IMR-90 (cell line): ENCODE results near the gene C14orf180. TPM values are rescaled to one million over a fixed set of nuclear protein-coding genes. Genes with fewer than 3 reads are reported as not detected.

ENCODE experiments used
- ATAC-seq: fragments of 200-7000 bp; cut with Tn5 transposase; 2 replicates; pipeline ENCODE4 v1.9.1; 2020; ENCODE audit warnings: low read depth, mild to moderate bottlenecking, moderate library complexity
- BruUV-seq: library from RNA; stranded (reverse); fragments of 400-500 nt; replicated peaks from 2 replicates; lab custom pipeline; 2021; lab: Mats Ljungman, UMichigan
- CTCF ChIA-PET: fragments of 300-600 bp; formaldehyde crosslinking; extraction: SDS; loops from one replicate; lab custom pipeline; 2021; ENCODE audit warnings: antibody characterized with exemption; lab: Yijun Ruan, JAX
- POLR2A ChIA-PET: fragments of 300-600 bp; sonication (Branson Sonifier 250); formaldehyde crosslinking; loops from one replicate; lab custom pipeline; 2022; ENCODE audit warnings: antibody characterized with exemption; ENCODE audit not compliant: unreplicated experiment; lab: Charles Lee
- DNase-seq: peaks from one replicate; pipeline ENCODE4 v3.0.0; 2013
- H2AFZ ChIP-seq: replicated peaks from 2 replicates; pipeline ENCODE3; 2013; ENCODE audit warnings: low read length, mild to moderate bottlenecking; ENCODE audit not compliant: poor library complexity
- H2AK5ac ChIP-seq: 2 replicates; pipeline ENCODE4 v1.6.1; 2013; ENCODE audit warnings: low read depth, low read length, inconsistent platforms
- H2AK9ac ChIP-seq: replicated peaks from 2 replicates; pipeline ENCODE3; 2013; ENCODE audit warnings: mild to moderate bottlenecking, low read depth, low read length, moderate library complexity; ENCODE audit not compliant: poor library complexity
- H2BK120ac ChIP-seq: 2 replicates; pipeline ENCODE4 v1.6.1; 2013; ENCODE audit warnings: low read depth, low read length, inconsistent platforms
- H2BK15ac ChIP-seq: 3 replicates; pipeline ENCODE4 v1.6.1; 2013; ENCODE audit warnings: low read depth, low read length, inconsistent platforms
- H2BK20ac ChIP-seq: 2 replicates; pipeline ENCODE4 v1.6.1; 2013; ENCODE audit warnings: low read depth, mild to moderate bottlenecking, inconsistent platforms, low read length, moderate library complexity
- H2BK5ac ChIP-seq: 2 replicates; pipeline ENCODE4 v1.6.1; 2013; ENCODE audit warnings: mild to moderate bottlenecking, low read depth, low read length, inconsistent platforms; ENCODE audit not compliant: poor library complexity, severe bottlenecking
- H3K14ac ChIP-seq: replicated peaks from 2 replicates; pipeline ENCODE4 v1.6.1; 2013; ENCODE audit warnings: low read depth, low read length, inconsistent platforms
- H3K18ac ChIP-seq: 2 replicates; pipeline ENCODE4 v1.6.1; 2013; ENCODE audit warnings: low read depth, low read length, control low read depth
- H3K23ac ChIP-seq: 2 replicates; pipeline ENCODE4 v1.6.1; 2013; ENCODE audit warnings: low read depth, low read length, inconsistent platforms
- H3K27ac ChIP-seq: 2 replicates; pipeline ENCODE4 v1.5.1; 2013; ENCODE audit warnings: mild to moderate bottlenecking, control low read depth, low read length; ENCODE audit not compliant: insufficient read depth
- H3K27me3 ChIP-seq: 2 replicates; pipeline ENCODE4 v1.6.1; 2013; ENCODE audit warnings: low read length; ENCODE audit not compliant: control insufficient read depth, insufficient read depth
- H3K36me3 ChIP-seq: 2 replicates; pipeline ENCODE4 v1.6.1; 2013; ENCODE audit warnings: low read length, mixed read lengths; ENCODE audit not compliant: control insufficient read depth, insufficient read depth
- H3K4ac ChIP-seq: 2 replicates; pipeline ENCODE4 v1.6.1; 2013; ENCODE audit warnings: low read depth, low read length, inconsistent platforms
- H3K4me1 ChIP-seq: 2 replicates; pipeline ENCODE4 v1.6.1; 2013; ENCODE audit warnings: low read length, mixed read lengths; ENCODE audit not compliant: control insufficient read depth, insufficient read depth
- H3K4me2 ChIP-seq: 2 replicates; pipeline ENCODE4 v1.6.1; 2013; ENCODE audit warnings: low read depth, mild to moderate bottlenecking, control low read depth, low read length, moderate library complexity
- H3K4me3 ChIP-seq: 2 replicates; pipeline ENCODE4 v1.5.1; 2013; ENCODE audit warnings: low read depth, mild to moderate bottlenecking, control low read depth, low read length, moderate library complexity; ENCODE audit not compliant: insufficient read depth
- H3K56ac ChIP-seq: 2 replicates; pipeline ENCODE4 v1.6.1; 2013; ENCODE audit warnings: low read length, inconsistent platforms; ENCODE audit not compliant: insufficient read depth; ENCODE audit errors: extremely low read depth
- H3K79me1 ChIP-seq, 2 experiments: 2 replicates each; pipeline ENCODE4 v1.6.1; 2013; ENCODE audit warnings: low read length in 2 of 2, inconsistent platforms in 1 of 2, low read depth in 1 of 2
- H3K9ac ChIP-seq: 2 replicates; pipeline ENCODE4 v1.6.1; 2013; ENCODE audit warnings: low read depth, low read length, control low read depth
- H3K9me1 ChIP-seq: 2 replicates; pipeline ENCODE4 v1.6.1; 2013; ENCODE audit warnings: low read length, inconsistent platforms; ENCODE audit not compliant: insufficient read depth
- H3K9me3 ChIP-seq: 2 replicates; pipeline ENCODE4 v1.6.1; 2013; ENCODE audit warnings: low read length; ENCODE audit not compliant: control insufficient read depth, insufficient read depth
- H4K20me1 ChIP-seq: 2 replicates; pipeline ENCODE4 v1.6.1; 2013; ENCODE audit warnings: low read length, inconsistent platforms; ENCODE audit not compliant: insufficient read depth
- H4K5ac ChIP-seq: 2 replicates; pipeline ENCODE4 v1.6.1; 2013; ENCODE audit warnings: mild to moderate bottlenecking, low read depth, low read length, control low read depth
- H4K8ac ChIP-seq, 2 experiments: 2 replicates each; pipeline ENCODE4 v1.6.1; 2013; ENCODE audit warnings: low read depth in 2 of 2, low read length in 2 of 2, control low read depth in 1 of 2, inconsistent platforms in 1 of 2
- H4K91ac ChIP-seq: 2 replicates; pipeline ENCODE4 v1.6.1; 2013; ENCODE audit warnings: low read depth, low read length, inconsistent platforms; ENCODE audit not compliant: insufficient read depth
- BHLHE40 ChIP-seq: fragments of 150-350 bp; IDR thresholded peaks from 2 replicates; pipeline ENCODE4 v1.6.1; 2016; ENCODE audit warnings: mild to moderate bottlenecking, low read depth, low read length
- CEBPB ChIP-seq: IDR thresholded peaks from 2 replicates; pipeline ENCODE4 v1.6.1; 2012; ENCODE audit warnings: low read depth, low read length, improper control_type of control experiment
- MAFK ChIP-seq: IDR thresholded peaks from 2 replicates; pipeline ENCODE4 v1.6.1; 2012; ENCODE audit warnings: low read depth, low read length, improper control_type of control experiment
- MAZ ChIP-seq: IDR thresholded peaks from 2 replicates; pipeline ENCODE4 v1.6.1; 2012; ENCODE audit warnings: low read depth, mild to moderate bottlenecking, low read length, improper control_type of control experiment, moderate library complexity, borderline replicate concordance
- MXI1 ChIP-seq: IDR thresholded peaks from 2 replicates; pipeline ENCODE4 v1.6.1; 2012; ENCODE audit warnings: low read depth, mild to moderate bottlenecking, low read length, moderate library complexity, borderline replicate concordance
- RAD21 ChIP-seq: IDR thresholded peaks from 2 replicates; pipeline ENCODE4 v1.6.1; 2012; ENCODE audit warnings: low read length, improper control_type of control experiment
- RCOR1 ChIP-seq: IDR thresholded peaks from 2 replicates; pipeline ENCODE4 v1.6.1; 2012; ENCODE audit warnings: mild to moderate bottlenecking, low read length, improper control_type of control experiment; ENCODE audit not compliant: insufficient replicate concordance
- SMC3 ChIP-seq: fragments of 150-350 bp; IDR thresholded peaks from 2 replicates; pipeline ENCODE4 v1.6.1; 2016; ENCODE audit warnings: low read depth, mild to moderate bottlenecking, antibody characterized with exemption, low read length, moderate library complexity
- WGBS, 2 experiments: methylation state at CpG; one replicate each; pipeline versions ENCODE4 v1.1.5 to v1.1.7; 2013; ENCODE audit warnings: missing lambda C conversion rate in 2 of 2; ENCODE audit not compliant: insufficient read length in 1 of 2; ENCODE audit errors: extremely low coverage in 2 of 2; 5-methylcytosine and 5-hydroxymethylcytosine counted together
- dilution Hi-C: fragments of 300-500 bp; cut with HindIII; formaldehyde crosslinking; loops from one replicate; pipeline ENCODE4 v1.14.3; 2018; ENCODE audit warnings: low sequenced_read_pairs; ENCODE audit not compliant: unreplicated experiment
- in situ Hi-C: fragments of 300-500 bp; cut with MboI; formaldehyde crosslinking; loops from 3 replicates; pipeline ENCODE4 v1.14.3; 2019; ENCODE audit warnings: low sequenced_read_pairs, inconsistent platforms, mixed read lengths
- intact Hi-C: fragments of 100-400 bp; cut with micrococcal nuclease; formaldehyde crosslinking; loops from 2 replicates; pipeline ENCODE4 v1.10.0; 2022
- polyA plus RNA-seq, 3 experiments: library from polyadenylated mRNA; depleted of rRNA; stranded (reverse); fragments of >200 nt; gene quantifications; 2 replicates each; pipeline ENCODE4 v1.2.3, GENCODE V29; 2012; ENCODE audit warnings: low replicate concordance in 1 of 3
- total RNA-seq: library from RNA; depleted of rRNA; stranded (reverse); fragments of >200 nt; gene quantifications from 2 replicates; pipeline ENCODE4 v1.2.3, GENCODE V29; 2012
- TF ChIP-seq, protein P1 (sequence below): fragments of 150-350 bp; IDR thresholded peaks from 2 replicates; pipeline ENCODE4 v1.6.1; 2017; ENCODE audit warnings: mild to moderate bottlenecking, antibody characterized with exemption, low read length, low read depth

Gene C14orf180
- total and polyA plus RNA-seq, 2 of the 4 experiments (the other 2 are of a cell fraction) = not detected

DNA sequence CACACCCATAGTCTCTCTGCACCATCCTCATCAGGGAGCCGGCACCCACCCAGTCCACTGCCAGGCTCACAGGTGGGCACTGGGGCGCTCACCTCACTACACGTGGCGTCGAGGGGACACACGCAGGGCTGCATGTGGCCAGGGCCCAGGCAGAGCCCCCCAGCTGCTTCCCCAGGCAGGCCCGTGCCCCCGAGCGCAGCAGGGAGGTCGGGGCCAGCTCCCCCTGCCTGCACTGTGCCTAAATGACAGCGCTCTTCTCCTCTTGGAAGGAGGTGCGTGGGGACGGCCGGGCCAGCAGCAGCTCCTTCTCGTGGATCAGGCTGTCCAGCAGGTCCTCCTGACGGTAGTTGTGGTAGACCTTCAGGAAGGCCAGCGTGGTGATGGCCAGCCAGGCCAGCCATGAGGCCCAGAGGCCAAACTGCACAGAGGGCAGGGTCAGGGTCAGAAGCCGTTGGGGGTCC is 13.7 kb downstream of the C14orf180 start:
- no peak overlapping the region for H3K27ac ChIP-seq
- no peak overlapping the region for H2BK5ac ChIP-seq
- no peak overlapping the region for H3K14ac ChIP-seq
- no peak overlapping the region for H3K4me3 ChIP-seq
- H2AK9ac ChIP-seq = no peak overlapping the region
- ATAC-seq (no peak), DNase-seq (no peak)
- no peak overlapping the region for H2BK15ac ChIP-seq
- no peak overlapping the region for H3K56ac ChIP-seq
- H3K36me3 ChIP-seq = no peaks in the 10 kb centered on the region
- no peak overlapping the region for H4K8ac ChIP-seq
- H2AFZ ChIP-seq = no peak overlapping the region
- no peaks in the 10 kb centered on the region for H4K20me1 ChIP-seq
- H2BK20ac ChIP-seq = no peak overlapping the region
- H3K4me1 ChIP-seq = no peaks in the 10 kb centered on the region
- POLR2A ChIA-PET = no interaction called here
- TF ChIP-seq CEBPB (no peak), RAD21 (no peak), MXI1 (no peak), RCOR1 (no peak), SMC3 (no peak), MAZ (no peak), MAFK (no peak), BHLHE40 (no peak)
- TF ChIP-seq, protein P1, sequence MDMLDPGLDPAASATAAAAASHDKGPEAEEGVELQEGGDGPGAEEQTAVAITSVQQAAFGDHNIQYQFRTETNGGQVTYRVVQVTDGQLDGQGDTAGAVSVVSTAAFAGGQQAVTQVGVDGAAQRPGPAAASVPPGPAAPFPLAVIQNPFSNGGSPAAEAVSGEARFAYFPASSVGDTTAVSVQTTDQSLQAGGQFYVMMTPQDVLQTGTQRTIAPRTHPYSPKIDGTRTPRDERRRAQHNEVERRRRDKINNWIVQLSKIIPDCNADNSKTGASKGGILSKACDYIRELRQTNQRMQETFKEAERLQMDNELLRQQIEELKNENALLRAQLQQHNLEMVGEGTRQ = no peak
- WGBS, 2 experiments = no CpG with 5 or more reads among the region's 18 CpGs
- BruUV-seq = no TSS peak
- H3K9me1 ChIP-seq = 0 out of 2 replicates have a peak, but pooled peaks cover 4% of the 10 kb centered on the region
- no peak overlapping the region for H3K9ac ChIP-seq
- intact Hi-C loops = no loop called here
- no peaks in the 10 kb centered on the region for H3K79me1 ChIP-seq
- no peaks in the 10 kb centered on the region for H3K9me3 ChIP-seq
- no peak overlapping the region for H3K23ac ChIP-seq
- H2BK120ac ChIP-seq = no peak overlapping the region
- CTCF ChIA-PET = no interaction called here
- H4K5ac ChIP-seq = no peak overlapping the region
- in situ Hi-C loops = no loop called here
- H3K4me2 ChIP-seq = no peak overlapping the region
- H3K18ac ChIP-seq = no peak overlapping the region
- H3K4ac ChIP-seq = no peak overlapping the region
- no peak overlapping the region for H2AK5ac ChIP-seq
- peaks cover 1% of the 10 kb centered on the region; the same call in 1 of the 2 replicates for H3K27me3 ChIP-seq
- dilution Hi-C loops = no loop called here
- no peak overlapping the region for H4K91ac ChIP-seq
